Motor neuron (in vitro differentiated cells): Measurements from ENCODE around the gene CRYBA4. TPM values are rescaled to one million over a fixed set of nuclear protein-coding genes. Genes with fewer than 3 reads are reported as not detected.
A peak's percentile ranks its signal among the peaks of the same experiment; 100 is the strongest.

Experiments used
- ATAC-seq, 8 experiments: fragments of 200-7000 bp; cut with Tn5 transposase; replicated peaks in 6 of 8; 2 replicates each; pipeline ENCODE4 v1.8.0; 2021; ENCODE audit warnings: mild to moderate bottlenecking in 8 of 8, moderate library complexity in 8 of 8
- H3K27ac ChIP-seq, 2 donors: fragments of 250-450 bp; sonication (Bioruptor Pico); 2 replicates each; pipeline ENCODE4 v1.9.0; 2021; ENCODE audit warnings: antibody characterized with exemption in 2 of 2, mild to moderate bottlenecking in 2 of 2, moderate library complexity in 1 of 2
- H3K4me1 ChIP-seq, 2 donors: fragments of 250-450 bp; sonication (Bioruptor Pico); replicated peaks in 1 of 2; 2 replicates each; pipeline ENCODE4 v1.6.1; 2021; ENCODE audit warnings: antibody characterized with exemption in 2 of 2, mild to moderate bottlenecking in 2 of 2, moderate library complexity in 1 of 2
- H3K4me3 ChIP-seq, 5 donors: fragments of 250-450 bp; sonication (Bioruptor Pico); 2 replicates each; pipeline ENCODE4 v1.9.0; 2021; ENCODE audit warnings: antibody characterized with exemption in 5 of 5, mild to moderate bottlenecking in 5 of 5, moderate library complexity in 4 of 5
- WGBS, 10 experiments: fragments of 450-650 bp; shearing (Covaris generic); methylation state at CpG; one replicate each; pipeline ENCODE4 v1.0.0; 2022; 5-methylcytosine and 5-hydroxymethylcytosine counted together
- in situ Hi-C, 9 experiments: fragments of 400-800 bp; cut with MboI; loops; one replicate each; pipeline ENCODE4 v1.15.0; 2021; ENCODE audit warnings: low sequenced_read_pairs in 9 of 9, low pct_unique_long_range_greater_than_20kb in 2 of 9; ENCODE audit not compliant: unreplicated experiment in 9 of 9
- total RNA-seq, 8 experiments: library from RNA; unstranded; fragments of 300-600 nt; gene quantifications; 2 replicates each; pipeline versions ENCODE4 v1.2.3 to v1.2.4, GENCODE V29; 2022

The CRYBA4 gene
- total RNA-seq, 8 experiments from 2014 or later, result 0.38 to 1.2 (median 0.49) TPM; not detected in 4

DNA sequence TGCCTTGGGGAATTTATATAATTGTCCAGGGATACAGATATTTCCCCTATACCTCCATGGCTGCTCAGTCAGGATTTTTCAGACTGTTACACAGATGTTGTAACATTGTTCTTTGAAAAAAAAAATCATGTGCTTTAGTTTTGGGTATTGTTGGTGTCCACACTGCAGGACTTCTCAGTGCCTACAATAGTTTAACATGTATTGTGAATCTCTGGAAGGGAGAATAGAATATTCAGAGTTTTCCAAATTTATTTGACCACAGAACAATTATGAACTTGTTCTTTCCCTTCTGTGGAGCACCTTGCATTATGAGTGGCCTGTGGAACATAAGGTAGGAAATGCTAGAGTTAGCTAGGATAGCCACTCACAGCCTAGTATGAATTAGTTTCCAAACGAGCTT lies 14.5 kb downstream of the CRYBA4 start:
- in situ Hi-C loops, result no loop called here
- H3K4me1 ChIP-seq, result peaks cover 0 to 4% of the 10 kb centered on the region in 2 donors
- H3K27ac ChIP-seq, result no peak overlapping the region
- ATAC-seq, result no peak
- 0 to 67% (median 20%) methylated on average over 1 of the region's 1 CpG; no CpG with 5 or more reads in 5 of the 10 experiments for WGBS, 10 experiments
- H3K4me3 ChIP-seq, result no peak overlapping the region

DNA sequence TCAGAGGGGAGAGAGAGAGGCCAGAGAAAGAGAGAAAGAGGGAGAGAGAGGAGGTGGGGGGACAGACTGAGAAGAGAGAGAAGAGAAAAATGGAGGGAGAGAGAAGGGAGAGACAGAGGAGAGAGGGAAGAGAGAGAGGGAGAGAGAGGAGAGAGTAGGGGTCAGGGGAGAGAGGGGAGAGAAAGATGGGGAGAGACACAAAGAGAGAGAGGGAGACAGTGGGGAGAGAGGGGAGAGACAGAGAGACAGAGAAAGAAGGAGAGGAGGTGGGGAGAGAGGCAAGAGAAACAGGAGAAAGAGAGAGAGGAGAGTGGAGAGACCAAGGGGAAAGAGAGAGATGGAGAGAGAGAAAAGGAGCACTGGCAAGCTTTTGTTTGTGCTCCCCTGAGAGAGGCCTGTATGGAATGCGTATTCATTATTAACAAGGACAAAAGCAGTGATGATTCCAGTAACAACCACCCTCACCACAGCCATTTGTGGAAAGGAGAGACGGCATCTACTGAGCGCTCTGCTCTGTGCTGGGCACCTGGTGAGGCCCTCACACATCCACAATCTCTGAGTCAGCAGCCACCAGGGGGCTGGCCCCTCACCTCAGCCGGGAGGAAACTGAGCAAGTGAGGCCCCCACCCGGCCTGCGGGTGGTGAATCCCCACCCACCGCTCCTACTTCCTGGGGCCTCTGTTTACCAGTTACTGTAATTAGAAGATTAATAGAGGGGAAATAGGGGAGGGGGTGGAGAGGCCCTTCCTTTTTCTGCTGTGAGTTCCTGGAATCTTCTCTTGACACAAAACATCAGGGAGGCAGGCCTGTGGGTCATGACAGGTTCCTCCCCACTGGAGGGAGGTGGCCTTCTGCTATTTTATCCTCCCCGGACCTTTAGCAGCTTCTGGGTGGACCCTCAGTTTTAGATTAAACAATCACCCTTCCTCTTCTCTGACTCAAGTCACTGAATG lies 21.0 kb downstream of the CRYBA4 start:
- 17 to 92% (median 43%) methylated on average over 1 to 2 of the region's 8 CpGs; no CpG with 5 or more reads in 2 of the 10 experiments for WGBS, 10 experiments
- peak in 7 of 8 experiments; percentile 7 to 39 (median 32) for ATAC-seq

DNA sequence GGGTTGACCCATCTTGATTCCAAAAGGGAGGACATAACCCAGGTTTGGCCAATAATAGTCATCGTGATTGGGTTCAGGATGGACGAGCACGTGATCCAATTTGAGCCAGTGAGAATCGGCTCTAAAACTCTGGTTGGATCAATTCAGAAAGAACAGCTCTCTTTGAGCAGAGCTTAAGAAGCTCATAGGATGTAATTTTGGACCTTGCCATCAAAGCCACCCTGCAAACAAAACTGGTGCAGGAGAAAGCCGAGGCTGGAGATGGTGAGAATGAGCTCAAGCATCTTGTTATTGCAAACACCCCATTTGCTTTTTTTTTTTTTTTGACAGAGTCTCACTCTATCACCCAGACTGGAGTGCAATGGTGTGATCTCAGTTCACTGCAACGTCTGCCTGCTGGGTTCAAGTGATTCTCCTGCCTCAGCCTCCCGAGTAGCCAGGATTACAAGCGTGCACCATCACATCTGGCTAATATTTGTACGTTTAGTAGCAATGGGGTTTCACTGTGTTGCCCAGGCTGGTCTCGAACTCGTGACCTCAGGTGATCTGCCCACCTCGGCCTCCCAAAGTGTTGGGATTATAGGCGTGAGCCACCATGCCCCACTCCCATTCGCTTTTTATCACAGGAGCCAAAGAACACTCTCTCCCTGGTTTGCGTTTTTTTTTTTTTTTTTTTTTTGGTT lies 21.8 kb downstream of the CRYBA4 start:
- in situ Hi-C loops, result no loop called here
- 72 to 96% (median 85%) methylated on average over 4 to 13 of the region's 15 CpGs for WGBS, 10 experiments
- no peak for ATAC-seq
- H3K4me1 ChIP-seq, result peaks cover 55 to 61% of the 10 kb centered on the region in 2 donors
- peak overlapping the region in 1 of 2 donors; percentile 7 for H3K27ac ChIP-seq
- no peak overlapping the region for H3K4me3 ChIP-seq

More for the DNA sequence above, 21.0 kb downstream of the CRYBA4 start:
- in situ Hi-C loops, result no loop called here
- H3K4me3 ChIP-seq, result no peak overlapping the region
- peak overlapping the region in 1 of 2 donors; percentile 7 for H3K27ac ChIP-seq
- peaks cover 49 to 53% of the 10 kb centered on the region in 2 donors for H3K4me1 ChIP-seq

DNA sequence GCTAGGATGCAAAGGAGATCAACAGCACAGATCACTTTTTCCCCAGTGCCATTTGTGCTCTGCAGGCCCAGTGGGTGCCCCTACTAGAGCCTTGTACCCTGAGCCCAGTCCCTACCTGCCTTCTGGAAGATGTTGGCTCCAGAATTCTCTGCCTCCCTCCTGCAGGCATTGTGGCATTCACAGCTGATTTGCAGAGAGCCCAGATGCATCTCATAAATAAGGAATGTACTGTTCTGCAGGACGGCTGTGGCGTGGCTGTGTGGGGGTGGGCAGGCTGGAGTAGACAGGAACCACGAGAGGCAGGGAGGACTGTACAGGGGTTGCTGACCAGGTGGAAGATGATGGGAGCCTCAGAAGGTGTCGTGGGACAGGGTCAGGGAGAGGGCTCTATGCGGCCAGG lies 24.4 kb downstream of the CRYBA4 start:
- in situ Hi-C loops, result no loop called here
- peak in 3 of 8 experiments; percentile 21 to 27 (median 27) for ATAC-seq
- Histone ChIP-seq H3K4me1 (peaks cover 65 to 68% of the 10 kb centered on the region in 2 donors), H3K4me3 (no peak overlapping the region), H3K27ac (peak overlapping the region; percentile 79 to 91)
- 28 to 80% (median 73%) methylated on average over 2 to 3 of the region's 5 CpGs; no CpG with 5 or more reads in 7 of the 10 experiments for WGBS, 10 experiments

DNA sequence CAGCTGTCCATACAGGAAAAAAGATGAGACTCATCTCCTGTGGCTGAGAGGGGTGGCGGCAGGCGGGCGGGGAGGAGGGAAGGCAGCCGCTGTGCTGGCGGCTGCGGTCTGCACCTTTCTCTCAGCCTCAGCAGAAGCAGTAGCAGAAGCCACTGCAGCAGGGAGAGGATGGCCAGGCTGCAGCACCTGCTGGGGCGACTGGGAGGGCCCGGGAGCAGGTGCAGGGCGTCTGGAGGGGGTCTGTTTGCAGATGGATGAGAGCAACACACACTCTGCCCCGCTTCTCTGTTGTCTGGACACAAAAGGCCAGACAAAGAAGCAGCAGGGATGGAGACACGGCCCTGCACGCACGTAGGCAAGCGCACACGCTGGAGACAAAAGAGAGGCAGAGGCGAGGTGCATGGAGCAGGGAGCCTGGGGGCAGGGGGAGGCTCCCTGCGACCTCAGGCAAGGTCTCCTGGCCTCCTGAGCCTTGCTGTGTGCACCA lies 26.3 kb downstream of the CRYBA4 start:
- Histone ChIP-seq H3K4me3 (peak overlapping the region in 2 of 5 donors; percentile 2 to 6), H3K4me1 (peaks cover 49 to 50% of the 10 kb centered on the region in 2 donors), H3K27ac (peak overlapping the region; percentile 79 to 91)
- WGBS, 10 experiments, result 0 to 33% (median 0%) methylated on average over 1 to 9 of the region's 17 CpGs; no CpG with 5 or more reads in 4 of the 10 experiments
- in situ Hi-C loops, result no loop called here
- peak in 5 of 8 experiments; percentile 65 to 71 (median 68) for ATAC-seq

DNA sequence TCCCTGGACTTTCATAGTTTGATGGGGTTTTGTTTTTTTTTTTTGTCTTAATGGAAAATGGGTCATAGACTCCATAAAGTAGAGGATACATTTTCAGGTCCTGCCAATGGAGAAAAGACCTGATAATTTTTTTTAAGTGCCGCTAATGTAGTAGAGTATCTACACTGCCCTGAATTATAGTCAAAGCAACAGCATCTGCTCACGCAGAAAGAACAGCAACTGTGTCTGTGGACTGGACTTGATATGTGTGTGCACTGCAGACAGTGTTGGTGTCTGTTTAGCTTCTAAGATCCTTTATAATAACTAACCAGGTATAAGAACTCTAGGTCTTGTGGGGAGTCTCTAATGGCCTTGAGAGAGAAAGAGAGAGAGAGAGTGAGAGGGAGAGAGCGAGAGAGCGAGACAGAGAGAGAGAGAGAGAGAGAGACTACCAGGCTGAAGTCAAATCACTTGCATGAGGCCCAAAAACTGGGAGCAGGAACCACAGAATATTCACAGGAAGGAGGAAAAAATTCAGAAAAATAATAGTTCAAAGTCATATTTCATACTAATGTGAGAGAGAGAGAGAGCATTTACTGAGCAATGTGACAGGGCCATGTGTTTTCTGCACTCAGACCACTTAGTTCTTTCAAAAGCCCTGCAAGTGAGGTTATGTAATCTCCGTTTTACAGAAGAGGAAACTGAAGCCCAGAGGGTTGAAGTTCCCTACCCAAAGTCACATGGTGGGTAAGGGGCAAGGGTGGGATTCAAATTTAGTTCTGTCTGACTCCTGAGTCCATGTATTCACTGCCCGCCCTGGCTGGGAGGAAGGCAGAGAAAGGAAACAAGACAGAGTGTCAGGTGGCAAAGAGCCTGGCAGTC lies 27.0 kb downstream of the CRYBA4 start:
- 0 to 100% (median 71%) methylated on average over 1 to 6 of the region's 6 CpGs for WGBS, 10 experiments
- peak overlapping the region; percentile 79 to 91 for H3K27ac ChIP-seq
- H3K4me1 ChIP-seq, result peaks cover 48 to 49% of the 10 kb centered on the region in 2 donors
- H3K4me3 ChIP-seq, result peak overlapping the region in 1 of 5 donors; percentile 2
- in situ Hi-C loops, result no loop called here
- no peak for ATAC-seq

DNA sequence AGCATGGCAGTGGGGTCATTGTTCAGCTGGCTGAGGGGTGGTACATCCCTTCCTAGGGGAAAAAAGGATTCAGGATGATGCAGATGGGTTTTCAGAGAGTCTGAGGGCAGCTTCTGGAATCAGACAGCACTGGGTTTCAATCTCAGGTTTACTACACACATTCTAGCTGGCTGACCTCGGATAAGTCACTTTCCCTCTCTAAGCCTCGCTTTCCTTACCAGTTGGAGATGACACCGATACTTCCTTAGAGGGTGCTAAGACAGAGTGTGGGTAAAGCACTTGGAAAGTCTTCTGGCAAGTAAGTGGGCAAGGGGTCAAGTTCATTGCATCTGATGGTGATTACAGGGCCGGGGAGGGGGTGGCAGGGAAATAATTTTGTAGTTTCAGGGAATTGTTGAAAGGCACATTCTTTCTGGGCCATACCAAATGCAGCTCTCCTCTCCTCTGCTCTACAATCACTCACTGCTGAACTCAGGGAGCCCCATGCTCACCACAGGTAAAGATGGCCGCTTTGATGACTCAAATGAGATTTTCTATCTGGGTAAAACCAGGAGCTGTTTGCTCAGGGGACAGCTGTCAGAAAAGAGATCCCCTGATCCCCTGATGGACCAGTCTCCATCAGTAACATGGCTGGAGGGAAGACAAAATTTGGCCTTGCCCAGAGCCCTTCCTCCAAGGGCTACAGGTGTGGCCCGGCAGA lies 29.1 kb downstream of the CRYBA4 start:
- peaks cover 35 to 37% of the 10 kb centered on the region in 2 donors for H3K4me1 ChIP-seq
- H3K27ac ChIP-seq, result no peak overlapping the region
- no peak overlapping the region for H3K4me3 ChIP-seq
- WGBS, 10 experiments, result 60 to 100% (median 100%) methylated on average over 1 to 5 of the region's 6 CpGs; no CpG with 5 or more reads in 3 of the 10 experiments
- no peak for ATAC-seq
- in situ Hi-C loops, result no loop called here

DNA sequence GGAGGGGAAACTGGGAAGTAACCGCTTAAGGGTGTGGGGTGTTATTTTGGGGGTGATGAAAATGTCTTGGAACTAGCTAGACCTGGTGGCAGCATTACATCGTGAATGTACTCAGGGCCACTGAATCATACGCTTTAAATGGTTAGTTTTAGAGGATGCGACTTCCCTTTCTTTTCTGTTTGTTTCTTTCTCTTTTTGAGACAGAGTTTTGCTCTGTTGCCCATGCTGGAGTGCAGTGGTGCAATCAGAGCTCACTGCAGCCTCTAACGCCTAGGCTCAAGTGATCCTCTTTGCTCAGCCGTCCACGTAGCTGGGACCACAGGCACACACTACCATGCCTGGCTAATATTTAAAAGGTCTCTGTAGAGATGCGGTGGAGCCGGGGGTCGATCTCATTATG lies 30.1 kb downstream of the CRYBA4 start:
- no peak overlapping the region for H3K4me3 ChIP-seq
- H3K4me1 ChIP-seq, result peaks cover 25 to 32% of the 10 kb centered on the region in 2 donors
- H3K27ac ChIP-seq, result no peak overlapping the region
- WGBS, 10 experiments, result 25 to 89% (median 68%) methylated on average over 1 to 7 of the region's 10 CpGs; no CpG with 5 or more reads in 2 of the 10 experiments
- in situ Hi-C loops, result no loop called here
- ATAC-seq, result no peak

DNA sequence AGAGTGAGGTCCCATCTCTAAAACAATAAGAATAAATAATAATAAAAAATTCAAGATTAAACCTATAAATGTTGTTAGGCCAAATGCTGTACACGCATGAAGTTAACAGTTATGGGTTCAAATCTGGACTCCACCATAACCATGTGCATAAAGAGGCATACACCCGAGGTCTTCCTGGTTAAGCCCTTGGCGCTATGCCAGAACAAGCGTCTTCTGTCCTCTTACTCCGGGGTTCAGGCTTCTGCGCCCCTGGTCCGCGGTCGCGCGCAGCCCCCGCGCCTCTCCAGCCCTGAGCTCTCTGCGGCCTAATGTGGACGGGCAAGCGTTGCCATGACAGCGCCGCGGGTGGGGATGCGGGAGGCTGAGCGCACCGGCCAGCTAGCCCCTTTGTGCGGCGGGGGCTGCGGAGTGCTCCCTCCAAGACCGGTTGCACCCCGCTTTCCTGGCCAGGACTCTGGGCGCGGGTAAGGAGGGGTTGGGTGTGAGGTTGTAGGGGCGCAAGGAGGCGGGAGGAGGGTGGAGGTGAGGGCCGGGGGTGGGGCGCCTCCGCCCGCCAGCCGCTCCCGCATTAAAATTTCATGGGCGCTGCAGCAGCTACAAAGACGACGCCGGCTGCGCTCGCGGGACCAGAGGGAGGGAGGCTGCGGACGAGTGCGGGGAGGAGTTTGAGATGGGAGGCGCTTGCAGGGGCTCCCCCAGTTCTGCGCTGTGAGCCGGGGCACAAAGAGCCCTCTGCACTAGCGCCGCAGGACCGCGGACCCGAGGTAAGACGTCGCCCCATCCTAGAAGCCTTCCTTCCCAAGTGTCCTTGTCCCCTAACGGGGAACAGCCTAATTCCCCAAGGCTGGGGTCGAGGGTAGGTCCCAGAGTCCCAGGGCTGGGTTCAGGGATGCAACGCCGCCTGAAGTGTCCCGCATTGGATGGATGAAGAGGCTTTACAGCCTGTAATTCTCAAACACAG lies 35.4 kb downstream of the CRYBA4 start, which contains the start of gene MIAT:
TSS of gene MIAT (plus strand) at position 698 of the 961 bp plus-strand sequence.
- 0 to 20% (median 4%) methylated on average over 1 to 11 of the region's 62 CpGs; no CpG with 5 or more reads in 5 of the 10 experiments for WGBS, 10 experiments
- in situ Hi-C loops, result no loop called here
- peak; percentile 58 to 72 (median 66) for ATAC-seq
- Histone ChIP-seq H3K4me3 (peak within 1 kb of the TSS; percentile 59 to 95 (median 65)), H3K27ac (peak within 1 kb of the TSS; percentile 83 to 95), H3K4me1 (peaks cover 19 to 29% of the 10 kb centered on the region in 2 donors)

DNA sequence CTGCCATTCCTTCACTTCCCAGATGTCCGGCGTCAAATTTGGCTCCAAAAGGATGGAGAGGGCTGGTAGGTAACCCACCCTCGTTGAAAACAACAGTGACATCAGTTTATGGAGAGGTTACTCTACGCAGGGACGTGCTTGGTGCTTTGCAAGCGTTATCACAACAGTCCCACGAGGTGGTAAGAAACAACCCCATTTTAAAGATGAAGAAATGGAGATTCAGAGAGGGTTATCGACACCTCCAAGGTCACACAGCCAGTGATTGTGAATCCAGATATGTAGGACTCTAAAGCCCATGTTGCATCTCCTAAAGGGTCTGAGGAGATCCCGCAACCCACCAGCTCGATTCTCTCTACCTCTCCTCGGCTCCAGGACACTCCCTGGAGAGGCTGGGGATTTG lies 36.4 kb downstream of the CRYBA4 start:
- WGBS, 10 experiments, result 0 to 6% (median 0%) methylated on average over 1 to 3 of the region's 11 CpGs; no CpG with 5 or more reads in 7 of the 10 experiments
- peaks cover 19 to 29% of the 10 kb centered on the region in 2 donors for H3K4me1 ChIP-seq
- no peak for ATAC-seq
- peak overlapping the region; percentile 59 to 95 (median 65) for H3K4me3 ChIP-seq
- in situ Hi-C loops, result no loop called here
- peak overlapping the region; percentile 83 to 95 for H3K27ac ChIP-seq
